ENCODE results near the gene IFITM1.

The IFITM1 gene

DNA sequence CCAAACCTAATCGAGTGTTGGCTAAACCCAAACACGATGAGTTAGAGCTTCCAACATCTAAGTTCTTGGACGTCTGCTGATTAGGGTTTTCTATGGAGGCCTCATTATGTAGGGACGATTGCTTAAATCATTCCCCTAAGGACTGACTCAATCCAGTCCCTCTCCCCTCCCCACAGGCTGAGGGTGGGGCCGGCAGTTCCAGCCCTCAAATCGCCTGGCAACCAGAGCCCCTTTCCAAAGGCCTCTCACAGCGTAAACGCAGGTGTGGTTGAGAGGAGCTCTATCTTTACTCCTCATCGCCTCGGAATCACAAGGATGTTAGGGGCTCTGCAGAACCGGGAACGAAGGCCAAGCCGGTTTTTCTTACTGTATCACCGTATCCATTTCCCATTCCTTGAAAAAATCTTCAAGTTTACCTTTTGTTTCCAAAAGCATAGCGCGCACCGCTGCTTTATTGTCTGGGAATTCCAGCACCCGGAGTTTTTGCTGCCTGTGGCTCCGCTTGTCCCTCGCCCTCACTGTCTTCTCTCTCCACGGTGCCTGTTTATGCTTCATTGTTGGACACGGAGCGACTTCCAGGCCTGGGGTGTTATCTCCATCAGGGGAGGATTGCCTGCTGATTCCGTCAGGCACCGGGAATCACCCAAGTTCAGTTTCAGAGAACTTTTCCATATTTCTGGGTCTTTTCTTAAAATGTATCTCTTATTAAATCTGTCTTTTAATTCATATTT, 20.6 kb downstream of the IFITM1 start:
- Histone ChIP-seq H3K36me3 (replicated peaks) (no peaks in the 10 kb centered on the region), H3K4me3 (ENCODE audit: low read depth, low read length) (no peak overlapping the region), H3K27ac (no peak overlapping the region), H3K27me3 (replicated peaks) (no peaks in the 10 kb centered on the region)
- no peak for DNase-seq
- in situ Hi-C loops (cut with HindIII; ENCODE audit: low pct_ligation_motif_present, low sequenced_read_pairs) = no loop called here
- TF ChIP-seq, protein P1, sequence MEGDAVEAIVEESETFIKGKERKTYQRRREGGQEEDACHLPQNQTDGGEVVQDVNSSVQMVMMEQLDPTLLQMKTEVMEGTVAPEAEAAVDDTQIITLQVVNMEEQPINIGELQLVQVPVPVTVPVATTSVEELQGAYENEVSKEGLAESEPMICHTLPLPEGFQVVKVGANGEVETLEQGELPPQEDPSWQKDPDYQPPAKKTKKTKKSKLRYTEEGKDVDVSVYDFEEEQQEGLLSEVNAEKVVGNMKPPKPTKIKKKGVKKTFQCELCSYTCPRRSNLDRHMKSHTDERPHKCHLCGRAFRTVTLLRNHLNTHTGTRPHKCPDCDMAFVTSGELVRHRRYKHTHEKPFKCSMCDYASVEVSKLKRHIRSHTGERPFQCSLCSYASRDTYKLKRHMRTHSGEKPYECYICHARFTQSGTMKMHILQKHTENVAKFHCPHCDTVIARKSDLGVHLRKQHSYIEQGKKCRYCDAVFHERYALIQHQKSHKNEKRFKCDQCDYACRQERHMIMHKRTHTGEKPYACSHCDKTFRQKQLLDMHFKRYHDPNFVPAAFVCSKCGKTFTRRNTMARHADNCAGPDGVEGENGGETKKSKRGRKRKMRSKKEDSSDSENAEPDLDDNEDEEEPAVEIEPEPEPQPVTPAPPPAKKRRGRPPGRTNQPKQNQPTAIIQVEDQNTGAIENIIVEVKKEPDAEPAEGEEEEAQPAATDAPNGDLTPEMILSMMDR (IDR thresholded peaks at IDR 0.05; ENCODE audit: low read depth, low read length, missing control alignments) = no peak

DNA sequence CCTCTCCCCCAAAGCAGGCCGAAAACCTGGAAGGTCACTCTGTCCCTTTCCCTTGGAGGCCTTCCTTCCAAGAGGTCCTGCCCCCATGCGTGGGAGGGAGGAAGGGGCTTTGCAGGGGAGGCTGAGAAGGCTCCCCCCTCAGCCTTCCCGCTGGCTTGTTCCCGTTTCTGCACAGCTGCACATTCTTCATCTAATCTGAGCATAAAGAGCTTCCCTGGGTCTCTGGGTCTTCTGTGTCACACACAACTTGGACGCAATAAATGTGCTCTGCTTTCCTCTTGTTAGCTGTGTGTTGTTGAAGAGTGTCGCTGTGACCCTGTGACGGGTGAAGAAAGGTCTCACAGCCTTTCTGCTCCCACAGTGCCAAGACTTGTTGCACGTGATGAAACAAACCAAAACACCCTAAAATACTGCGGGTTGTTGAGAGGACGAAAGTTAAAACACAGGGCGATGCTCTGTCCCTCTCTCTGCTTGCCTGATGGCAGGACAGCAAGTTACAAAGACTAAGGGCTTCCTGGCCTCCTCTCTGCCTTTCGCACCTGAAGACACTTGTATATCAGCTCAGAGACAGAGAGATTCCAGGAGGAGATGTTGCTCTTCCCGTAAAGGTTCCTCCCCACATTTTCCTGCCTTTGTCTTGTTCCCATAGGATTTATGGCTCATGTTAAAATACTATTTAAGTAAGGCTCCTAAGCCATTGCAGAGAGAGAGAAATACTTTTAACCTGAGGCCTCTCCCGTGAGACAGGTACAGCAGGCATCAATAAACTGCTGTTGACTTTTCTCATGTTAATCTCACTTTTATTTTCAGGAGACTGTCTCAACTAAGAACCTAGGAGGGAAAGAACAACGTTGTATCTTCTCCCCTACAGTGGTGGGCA, 22.2 kb downstream of the IFITM1 start:
- no peak overlapping the region for H3K27ac ChIP-seq
- TF ChIP-seq, protein P1 (IDR thresholded peaks at IDR 0.05; ENCODE audit: low read depth, low read length, missing control alignments) = no peak
- no peak overlapping the region for H3K4me3 ChIP-seq (ENCODE audit: low read depth, low read length)
- DNase-seq = no peak
- H3K27me3 ChIP-seq (replicated peaks) = no peaks in the 10 kb centered on the region
- in situ Hi-C loops (cut with HindIII; ENCODE audit: low pct_ligation_motif_present, low sequenced_read_pairs) = no loop called here
- H3K36me3 ChIP-seq (replicated peaks) = no peaks in the 10 kb centered on the region

DNA sequence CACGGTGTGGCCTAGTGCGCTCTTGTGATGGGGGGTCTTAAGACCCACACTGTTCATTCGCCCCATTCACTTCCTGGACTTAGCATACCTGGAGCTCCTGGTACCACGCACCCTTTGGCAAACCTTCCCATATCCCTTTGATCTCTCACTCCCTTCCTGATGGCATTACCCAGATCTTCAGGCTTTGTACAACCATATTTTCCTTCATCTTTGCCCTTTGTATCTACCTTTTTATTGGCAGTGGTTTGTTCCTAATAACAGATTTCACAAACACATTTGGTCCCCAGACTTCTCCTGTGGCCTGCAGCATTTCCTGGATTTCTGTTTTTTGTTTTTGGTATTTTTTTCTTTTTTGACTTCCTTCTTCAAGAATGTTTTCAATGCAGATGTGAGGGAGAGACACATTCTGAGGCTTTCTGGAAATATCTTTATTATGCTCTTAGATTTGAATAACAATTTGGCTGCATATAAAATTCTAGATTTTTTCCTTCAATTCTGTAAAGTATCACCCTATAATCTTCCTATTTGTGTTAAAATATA, 22.9 kb downstream of the IFITM1 start:
- no peaks in the 10 kb centered on the region for H3K36me3 ChIP-seq (replicated peaks)
- H3K4me3 ChIP-seq (ENCODE audit: low read depth, low read length) = no peak overlapping the region
- in situ Hi-C loops (cut with HindIII; ENCODE audit: low pct_ligation_motif_present, low sequenced_read_pairs) = no loop called here
- DNase-seq = no peak
- H3K27ac ChIP-seq = no peak overlapping the region
- no peaks in the 10 kb centered on the region for H3K27me3 ChIP-seq (replicated peaks)
- TF ChIP-seq, protein P1 (IDR thresholded peaks at IDR 0.05; ENCODE audit: low read depth, low read length, missing control alignments) = no peak

GRCh38 chr11:337711-338110, 23.9 kb downstream of the IFITM1 start:
- TF ChIP-seq, protein P1 (IDR thresholded peaks at IDR 0.05; ENCODE audit: low read depth, low read length, missing control alignments) = no peak
- DNase-seq = no peak
- no peaks in the 10 kb centered on the region for H3K36me3 ChIP-seq (replicated peaks)
- no peak overlapping the region for H3K4me3 ChIP-seq (ENCODE audit: low read depth, low read length)
- H3K27me3 ChIP-seq (replicated peaks) = no peaks in the 10 kb centered on the region
- H3K27ac ChIP-seq = no peak overlapping the region
- in situ Hi-C loops (cut with HindIII; ENCODE audit: low pct_ligation_motif_present, low sequenced_read_pairs) = no loop called here

GRCh38 chr11:339963-340362, 26.1 kb downstream of the IFITM1 start:
- no peak for DNase-seq
- TF ChIP-seq, protein P1 (IDR thresholded peaks at IDR 0.05; ENCODE audit: low read depth, low read length, missing control alignments) = no peak
- H3K27ac ChIP-seq = no peak overlapping the region
- no peak overlapping the region for H3K4me3 ChIP-seq (ENCODE audit: low read depth, low read length)
- in situ Hi-C loops (cut with HindIII; ENCODE audit: low pct_ligation_motif_present, low sequenced_read_pairs) = no loop called here
- no peaks in the 10 kb centered on the region for H3K36me3 ChIP-seq (replicated peaks)
- H3K27me3 ChIP-seq (replicated peaks) = no peaks in the 10 kb centered on the region
